ENCODE data around the gene SLC17A3. TPM values are rescaled to one million over a fixed set of nuclear protein-coding genes. Genes with fewer than 3 reads are reported as not detected.

SLC17A3 gene
- polyA plus RNA-seq, 1 donor from 2014 or later: not detected

DNA sequence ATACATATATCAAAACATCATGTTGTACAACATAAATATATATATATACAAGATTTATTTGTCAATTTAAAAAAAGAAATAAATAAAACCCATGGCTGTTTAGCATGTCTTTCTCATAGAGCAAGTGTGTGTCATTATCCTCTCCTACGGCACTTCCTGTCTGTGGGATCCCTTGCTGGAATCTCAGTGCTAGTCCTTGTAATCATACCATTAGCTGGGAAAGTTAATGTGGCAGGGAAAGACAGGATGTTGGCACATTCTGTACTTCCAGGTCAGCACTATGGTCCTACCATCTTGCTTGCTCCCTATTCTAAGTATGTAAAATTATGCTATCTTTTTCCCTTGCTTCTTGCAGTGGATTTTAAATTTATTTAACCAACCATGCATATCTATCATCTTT is 9.5 kb upstream of the SLC17A3 start:
- Histone ChIP-seq H3K4me2 (ENCODE audit: low read length) (no peak overlapping the region), H2AFZ (ENCODE audit: low read depth, low read length) (no peak overlapping the region)
- no peak for TF ChIP-seq MXI1 (conservative IDR thresholded peaks at IDR 0.05; ENCODE audit: poor library complexity, severe bottlenecking)
- TF ChIP-seq REST (IDR thresholded peaks at IDR 0.05; ENCODE audit: borderline replicate concordance): no peak
- TF ChIP-seq EP300 (conservative IDR thresholded peaks at IDR 0.05; ENCODE audit: poor library complexity, severe bottlenecking): no peak

GRCh38 chr6:25882051-25882496 is 8.0 kb upstream of the SLC17A3 start:
- Histone ChIP-seq H3K79me2 (replicated peaks; ENCODE audit: insufficient read depth, low read length) (no peaks in the 10 kb centered on the region), H3K9me2 (ENCODE audit: insufficient read depth, low read length) (no peaks in the 10 kb centered on the region), H4K20me1 (ENCODE audit: insufficient read depth) (no peaks in the 10 kb centered on the region), H3K27ac (ENCODE audit: low read length) (no peak overlapping the region), H3K27me3 (ENCODE audit: insufficient read depth, low read depth, low read length) (no peaks in the 10 kb centered on the region), H2AFZ (ENCODE audit: low read depth, low read length) (no peak overlapping the region), H3K36me3 (ENCODE audit: insufficient read depth, low read length) (no peaks in the 10 kb centered on the region), H3K9me3 (ENCODE audit: low read length) (no peaks in the 10 kb centered on the region), H3K4me3 (ENCODE audit: low read length) (no peak overlapping the region), H3F3A (ENCODE audit: insufficient read depth, low read length, poor library complexity, severe bottlenecking) (no peaks in the 10 kb centered on the region), H3K9ac (ENCODE audit: low read length) (no peak overlapping the region), H3K4me2 (ENCODE audit: low read length) (no peak overlapping the region)
- TF ChIP-seq TAF1 (IDR thresholded peaks at IDR 0.05; ENCODE audit: low read depth) (no peak), MXI1 (conservative IDR thresholded peaks at IDR 0.05; ENCODE audit: poor library complexity, severe bottlenecking) (no peak), RAD21 (conservative IDR thresholded peaks at IDR 0.05) (no peak), CTCF (IDR thresholded peaks at IDR 0.05; ENCODE audit: poor library complexity, severe bottlenecking) (no peak), REST (IDR thresholded peaks at IDR 0.05; ENCODE audit: borderline replicate concordance) (no peak), SMC3 (conservative IDR thresholded peaks at IDR 0.05; ENCODE audit: poor library complexity) (no peak), POLR2AphosphoS5 (IDR thresholded peaks at IDR 0.05) (no peak), EZH2 (IDR thresholded peaks at IDR 0.05; ENCODE audit: borderline replicate concordance, insufficient read depth, low read length, poor library complexity, severe bottlenecking) (no peak), EP300 (conservative IDR thresholded peaks at IDR 0.05; ENCODE audit: poor library complexity, severe bottlenecking) (no peak)

More for the DNA sequence above, 9.5 kb upstream of the SLC17A3 start:
- H3K4me3 ChIP-seq (ENCODE audit: low read length): no peak overlapping the region
- H3F3A ChIP-seq (ENCODE audit: insufficient read depth, low read length, poor library complexity, severe bottlenecking): no peaks in the 10 kb centered on the region
- H3K27me3 ChIP-seq (ENCODE audit: insufficient read depth, low read depth, low read length): no peaks in the 10 kb centered on the region
- no peak overlapping the region for H3K9ac ChIP-seq (ENCODE audit: low read length)
- no peaks in the 10 kb centered on the region for H4K20me1 ChIP-seq (ENCODE audit: insufficient read depth)
- no peaks in the 10 kb centered on the region for H3K79me2 ChIP-seq (replicated peaks; ENCODE audit: insufficient read depth, low read length)
- H3K36me3 ChIP-seq (ENCODE audit: insufficient read depth, low read length): no peaks in the 10 kb centered on the region
- H3K27ac ChIP-seq (ENCODE audit: low read length): no peak overlapping the region
- H3K9me3 ChIP-seq (ENCODE audit: low read length): no peaks in the 10 kb centered on the region
- H3K9me2 ChIP-seq (ENCODE audit: insufficient read depth, low read length): no peaks in the 10 kb centered on the region
